ENCODE measurements around the gene CWC27. TPM values are rescaled to one million over a fixed set of nuclear protein-coding genes. Genes with fewer than 3 reads are reported as not detected.
"Not testable (repeated sequence)": the region's sequence is repeated elsewhere in the genome, so short reads cannot be mapped to it uniquely, and the experiment has no call there.

Gene CWC27
- polyA plus RNA-seq, 4 donors = 7.0 to 21.3 (median 14.8) TPM

DNA sequence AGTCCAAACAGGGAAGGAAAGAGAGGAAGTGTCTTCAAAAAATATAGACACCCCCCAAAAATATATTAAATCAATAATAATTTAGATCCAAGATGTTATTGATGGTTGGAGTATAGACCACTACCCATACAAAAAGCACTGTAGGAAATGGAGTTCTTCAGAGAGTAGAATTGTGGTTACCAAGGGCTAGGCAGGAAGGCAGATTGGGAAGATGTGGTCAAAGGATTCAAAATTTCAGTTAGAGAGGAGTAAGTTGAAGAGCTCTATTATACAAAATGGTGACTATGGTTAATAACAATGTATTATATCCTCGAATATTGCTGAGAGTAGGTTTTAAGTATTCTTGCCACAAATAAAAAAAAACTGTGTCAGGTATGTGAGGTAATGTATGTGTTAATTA lies 149.4 kb downstream of the CWC27 start:
- Histone ChIP-seq H3K4me3 (ENCODE audit: low read depth in 1 of 3, low read length in 3 of 3) (no peak overlapping the region), H3K36me3 (ENCODE audit: control insufficient read depth in 3 of 3, insufficient read depth in 2 of 3, low read depth in 1 of 3, low read length in 3 of 3) (peaks cover 0 to 4% (median 0%) of the 10 kb centered on the region in 3 donors), H3K9me3 (ENCODE audit: control insufficient read depth in 2 of 2, insufficient read depth in 1 of 2, low read depth in 1 of 2, low read length in 1 of 2) (peaks cover 0 to 11% of the 10 kb centered on the region in 2 donors), H3K4me1 (ENCODE audit: control insufficient read depth in 3 of 3, insufficient read depth in 2 of 3, low read depth in 1 of 3, low read length in 2 of 3) (no peaks in the 10 kb centered on the region), H3K27ac (ENCODE audit: low read depth in 1 of 3, low read length in 2 of 3) (no peak overlapping the region), H3K27me3 (ENCODE audit: control insufficient read depth in 3 of 3, insufficient read depth in 3 of 3, low read length in 3 of 3) (no peaks in the 10 kb centered on the region)
- WGBS, 3 donors = 79 to 82% (median 81%) methylated on average over 1 of the region's 1 CpG
- FAIRE-seq (no peak), DNase-seq (no peak)

DNA sequence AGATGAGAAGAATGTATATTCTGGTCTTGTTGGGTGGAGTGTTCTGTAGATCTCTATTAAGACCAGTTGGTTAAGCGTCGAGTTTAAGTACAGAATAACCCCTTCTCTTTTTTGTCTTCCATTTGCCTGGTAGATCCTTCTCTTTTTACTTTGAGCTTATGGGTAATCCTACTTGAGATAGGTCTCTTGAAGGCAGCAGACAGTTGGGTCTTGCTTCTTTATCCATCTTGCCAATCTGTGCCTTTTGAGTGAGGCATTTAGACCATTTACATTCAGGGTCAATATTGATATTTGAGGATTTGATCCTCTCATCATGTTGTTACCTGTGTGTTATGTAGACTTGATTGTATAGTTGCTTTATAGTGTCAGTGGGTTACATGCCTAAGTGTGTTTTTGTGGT lies 152.7 kb downstream of the CWC27 start:
- DNase-seq (no peak), FAIRE-seq (no peak)
- Histone ChIP-seq H3K4me3 (ENCODE audit: low read depth in 1 of 3, low read length in 3 of 3) (no peak overlapping the region), H3K9me3 (ENCODE audit: control insufficient read depth in 2 of 2, insufficient read depth in 1 of 2, low read depth in 1 of 2, low read length in 1 of 2) (peaks cover 0 to 11% of the 10 kb centered on the region in 2 donors), H3K36me3 (ENCODE audit: control insufficient read depth in 3 of 3, insufficient read depth in 2 of 3, low read depth in 1 of 3, low read length in 3 of 3) (peaks cover 0 to 5% (median 0%) of the 10 kb centered on the region in 3 donors), H3K27ac (ENCODE audit: low read depth in 1 of 3, low read length in 2 of 3) (no peak overlapping the region), H3K27me3 (ENCODE audit: control insufficient read depth in 3 of 3, insufficient read depth in 3 of 3, low read length in 3 of 3) (no peaks in the 10 kb centered on the region), H3K4me1 (ENCODE audit: control insufficient read depth in 3 of 3, insufficient read depth in 2 of 3, low read depth in 1 of 3, low read length in 2 of 3) (no peaks in the 10 kb centered on the region)
- 94 to 100% (median 100%) methylated on average over 2 of the region's 2 CpGs for WGBS, 3 donors

DNA sequence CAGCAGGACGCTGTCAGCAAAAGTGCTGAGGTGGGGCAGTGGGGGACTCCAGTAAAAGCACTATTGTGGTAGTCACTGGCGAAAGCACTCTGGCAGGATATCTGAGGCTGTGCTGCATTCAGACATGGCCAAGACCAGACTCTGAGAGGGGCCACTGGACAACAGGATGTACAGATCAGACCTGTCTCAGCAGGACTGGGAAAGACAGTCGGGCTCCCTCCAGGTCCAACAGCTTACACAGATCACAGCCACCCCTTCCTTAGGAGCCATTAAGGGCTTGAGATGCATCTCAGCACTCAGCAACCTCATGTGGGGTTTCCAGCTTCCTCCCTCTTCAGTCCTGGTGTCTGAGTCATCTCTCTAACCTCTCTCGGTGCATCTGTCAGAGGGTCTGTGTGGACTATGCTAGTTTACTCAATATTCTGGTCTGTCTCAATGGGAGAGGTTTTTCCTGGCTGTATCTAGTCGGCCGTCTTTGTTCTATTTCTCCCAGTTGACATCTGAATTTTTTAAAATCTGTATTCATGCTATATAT lies 154.5 kb downstream of the CWC27 start:
- DNase-seq = no peak
- WGBS, 3 donors = 86 to 98% (median 87%) methylated on average over 6 of the region's 6 CpGs

DNA sequence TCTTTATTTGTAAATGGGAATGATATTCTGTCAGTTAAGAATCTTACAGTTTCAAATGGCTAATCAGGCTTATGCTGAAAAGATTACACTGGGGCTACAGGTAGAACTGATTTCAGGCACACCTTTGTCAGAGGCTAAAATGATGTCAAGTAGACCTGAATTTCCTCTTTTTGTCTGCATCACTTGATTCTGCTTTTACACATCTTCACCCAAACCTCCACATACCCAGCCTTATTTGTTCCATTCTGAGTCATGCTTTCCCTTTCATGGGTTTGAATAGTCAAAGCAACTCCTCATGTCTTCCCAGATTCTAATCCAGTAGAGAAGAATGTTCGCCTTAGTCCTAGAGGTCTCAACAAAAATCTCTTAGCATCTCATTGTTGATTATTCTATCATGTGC lies 156.4 kb downstream of the CWC27 start:
- H3K4me1 ChIP-seq (ENCODE audit: control insufficient read depth in 3 of 3, insufficient read depth in 2 of 3, low read depth in 1 of 3, low read length in 2 of 3) = no peaks in the 10 kb centered on the region
- H3K36me3 ChIP-seq (ENCODE audit: control insufficient read depth in 3 of 3, insufficient read depth in 2 of 3, low read depth in 1 of 3, low read length in 3 of 3) = peaks cover 0 to 5% (median 0%) of the 10 kb centered on the region in 3 donors
- H3K27me3 ChIP-seq (ENCODE audit: control insufficient read depth in 3 of 3, insufficient read depth in 3 of 3, low read length in 3 of 3) = no peaks in the 10 kb centered on the region
- peaks cover 0 to 7% of the 10 kb centered on the region in 2 donors for H3K9me3 ChIP-seq (ENCODE audit: control insufficient read depth in 2 of 2, insufficient read depth in 1 of 2, low read depth in 1 of 2, low read length in 1 of 2)
- WGBS, 3 donors = 89 to 95% (median 92%) methylated on average over 1 of the region's 1 CpG
- DNase-seq = no peak
- no peak overlapping the region for H3K4me3 ChIP-seq (ENCODE audit: low read depth in 1 of 3, low read length in 3 of 3)
- H3K27ac ChIP-seq (ENCODE audit: low read depth in 1 of 3, low read length in 2 of 3) = no peak overlapping the region
- no peak for FAIRE-seq

More for the DNA sequence above, 154.5 kb downstream of the CWC27 start:
- Histone ChIP-seq H3K4me1 (ENCODE audit: control insufficient read depth in 3 of 3, insufficient read depth in 2 of 3, low read depth in 1 of 3, low read length in 2 of 3) (no peaks in the 10 kb centered on the region), H3K9me3 (ENCODE audit: control insufficient read depth in 2 of 2, insufficient read depth in 1 of 2, low read depth in 1 of 2, low read length in 1 of 2) (peaks cover 0 to 11% of the 10 kb centered on the region in 2 donors), H3K4me3 (ENCODE audit: low read depth in 1 of 3, low read length in 3 of 3) (no peak overlapping the region), H3K27ac (ENCODE audit: low read depth in 1 of 3, low read length in 2 of 3) (no peak overlapping the region), H3K36me3 (ENCODE audit: control insufficient read depth in 3 of 3, insufficient read depth in 2 of 3, low read depth in 1 of 3, low read length in 3 of 3) (peaks cover 0 to 5% (median 0%) of the 10 kb centered on the region in 3 donors), H3K27me3 (ENCODE audit: control insufficient read depth in 3 of 3, insufficient read depth in 3 of 3, low read length in 3 of 3) (no peaks in the 10 kb centered on the region)
- FAIRE-seq = no peak

DNA sequence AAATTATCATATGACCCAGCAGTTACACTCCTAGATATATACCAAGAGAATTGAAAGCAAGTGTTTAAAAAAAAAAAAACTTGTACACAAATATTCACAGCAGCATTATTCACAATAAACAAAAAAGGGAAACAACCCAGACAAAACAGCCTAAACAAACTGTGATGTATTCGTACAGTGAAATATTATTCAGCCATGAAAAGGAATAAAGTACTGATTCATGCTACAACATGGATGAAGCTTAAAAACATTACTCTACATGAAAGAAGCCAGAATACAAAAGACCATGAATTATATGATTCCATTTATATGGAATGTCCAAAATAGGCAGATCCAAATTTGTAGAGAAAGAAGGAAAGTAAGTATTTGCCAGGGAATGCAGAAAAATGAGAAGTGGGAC lies 161.1 kb downstream of the CWC27 start:
- no peak overlapping the region for H3K4me3 ChIP-seq (ENCODE audit: low read depth in 1 of 3, low read length in 3 of 3)
- H3K4me1 ChIP-seq (ENCODE audit: control insufficient read depth in 3 of 3, insufficient read depth in 2 of 3, low read depth in 1 of 3, low read length in 2 of 3) = no peaks in the 10 kb centered on the region

DNA sequence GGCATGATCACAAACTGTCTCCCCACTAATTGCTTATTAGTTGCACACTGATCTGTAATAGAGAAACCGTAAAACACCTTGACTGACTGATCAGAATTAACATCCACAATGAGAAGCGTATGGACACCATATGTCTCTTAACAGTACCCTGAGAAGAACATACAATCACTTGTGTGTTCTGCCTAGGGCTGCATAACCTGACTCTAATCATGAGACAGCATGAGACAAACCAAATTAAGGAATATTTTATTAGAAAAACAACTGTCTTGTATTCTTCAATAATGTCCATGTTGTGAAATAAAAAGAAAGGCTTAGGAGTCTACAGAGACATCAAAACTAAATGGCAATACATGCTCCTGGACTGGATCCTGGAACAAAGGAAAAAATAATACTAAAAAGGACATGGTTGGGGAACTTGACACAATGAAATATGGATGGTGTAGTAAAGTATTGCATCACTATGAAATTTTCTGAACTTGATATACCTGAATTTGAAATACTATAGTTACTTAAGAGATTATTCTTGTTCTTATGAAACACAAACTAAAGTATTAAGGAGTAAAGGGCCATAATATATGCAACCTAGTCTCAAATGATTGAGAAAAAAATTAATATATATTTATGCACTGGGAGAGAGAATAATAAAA lies 162.1 kb downstream of the CWC27 start:
- Histone ChIP-seq H3K4me3 (ENCODE audit: low read depth in 1 of 3, low read length in 3 of 3) (no peak overlapping the region), H3K4me1 (ENCODE audit: control insufficient read depth in 3 of 3, insufficient read depth in 2 of 3, low read depth in 1 of 3, low read length in 2 of 3) (no peaks in the 10 kb centered on the region), H3K36me3 (ENCODE audit: control insufficient read depth in 3 of 3, insufficient read depth in 2 of 3, low read depth in 1 of 3, low read length in 3 of 3) (no peaks in the 10 kb centered on the region), H3K9me3 (ENCODE audit: control insufficient read depth in 2 of 2, insufficient read depth in 1 of 2, low read depth in 1 of 2, low read length in 1 of 2) (no peaks in the 10 kb centered on the region), H3K27ac (ENCODE audit: low read depth in 1 of 3, low read length in 2 of 3) (no peak overlapping the region), H3K27me3 (ENCODE audit: control insufficient read depth in 3 of 3, insufficient read depth in 3 of 3, low read length in 3 of 3) (no peaks in the 10 kb centered on the region)
- WGBS, 3 donors = 96 to 99% (median 98%) methylated on average over 2 of the region's 2 CpGs
- DNase-seq (no peak), FAIRE-seq (no peak)

More for the DNA sequence above, 161.1 kb downstream of the CWC27 start:
- 96 to 100% (median 97%) methylated on average over 1 of the region's 1 CpG for WGBS, 3 donors
- Histone ChIP-seq H3K27ac (ENCODE audit: low read depth in 1 of 3, low read length in 2 of 3) (no peak overlapping the region), H3K9me3 (ENCODE audit: control insufficient read depth in 2 of 2, insufficient read depth in 1 of 2, low read depth in 1 of 2, low read length in 1 of 2) (no peaks in the 10 kb centered on the region), H3K36me3 (ENCODE audit: control insufficient read depth in 3 of 3, insufficient read depth in 2 of 3, low read depth in 1 of 3, low read length in 3 of 3) (no peaks in the 10 kb centered on the region), H3K27me3 (ENCODE audit: control insufficient read depth in 3 of 3, insufficient read depth in 3 of 3, low read length in 3 of 3) (no peaks in the 10 kb centered on the region)
- DNase-seq (no peak), FAIRE-seq (no peak)

DNA sequence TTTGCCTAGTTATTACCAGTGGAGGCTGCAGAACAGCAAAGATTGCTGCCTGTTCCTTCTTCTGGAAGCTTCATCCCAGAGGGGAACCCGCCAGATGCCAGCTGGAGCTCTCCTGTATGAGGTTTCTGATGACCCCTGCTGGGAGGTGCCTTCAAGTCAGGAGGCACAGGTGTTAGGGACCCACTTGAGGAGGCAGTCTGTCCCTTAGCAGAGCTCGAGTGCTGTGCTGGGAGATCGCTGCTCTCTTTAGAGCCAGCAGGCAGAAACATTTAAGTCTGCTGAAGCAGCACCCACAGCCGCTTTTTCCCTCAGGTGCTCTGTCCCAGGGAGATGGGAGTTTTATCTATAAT lies 170.7 kb downstream of the CWC27 start:
- H3K9me3 ChIP-seq (ENCODE audit: control insufficient read depth in 2 of 2, insufficient read depth in 1 of 2, low read depth in 1 of 2, low read length in 1 of 2); H3K4me1 ChIP-seq (ENCODE audit: control insufficient read depth in 3 of 3, insufficient read depth in 2 of 3, low read depth in 1 of 3, low read length in 2 of 3); H3K4me3 ChIP-seq (ENCODE audit: low read depth in 1 of 3, low read length in 3 of 3); DNase-seq; H3K27me3 ChIP-seq (ENCODE audit: control insufficient read depth in 3 of 3, insufficient read depth in 3 of 3, low read length in 3 of 3); H3K27ac ChIP-seq (ENCODE audit: low read depth in 1 of 3, low read length in 2 of 3); H3K36me3 ChIP-seq (ENCODE audit: control insufficient read depth in 3 of 3, insufficient read depth in 2 of 3, low read depth in 1 of 3, low read length in 3 of 3); FAIRE-seq: not testable (repeated sequence)
- 82 to 90% (median 84%) methylated on average over 4 of the region's 4 CpGs for WGBS, 3 donors

DNA sequence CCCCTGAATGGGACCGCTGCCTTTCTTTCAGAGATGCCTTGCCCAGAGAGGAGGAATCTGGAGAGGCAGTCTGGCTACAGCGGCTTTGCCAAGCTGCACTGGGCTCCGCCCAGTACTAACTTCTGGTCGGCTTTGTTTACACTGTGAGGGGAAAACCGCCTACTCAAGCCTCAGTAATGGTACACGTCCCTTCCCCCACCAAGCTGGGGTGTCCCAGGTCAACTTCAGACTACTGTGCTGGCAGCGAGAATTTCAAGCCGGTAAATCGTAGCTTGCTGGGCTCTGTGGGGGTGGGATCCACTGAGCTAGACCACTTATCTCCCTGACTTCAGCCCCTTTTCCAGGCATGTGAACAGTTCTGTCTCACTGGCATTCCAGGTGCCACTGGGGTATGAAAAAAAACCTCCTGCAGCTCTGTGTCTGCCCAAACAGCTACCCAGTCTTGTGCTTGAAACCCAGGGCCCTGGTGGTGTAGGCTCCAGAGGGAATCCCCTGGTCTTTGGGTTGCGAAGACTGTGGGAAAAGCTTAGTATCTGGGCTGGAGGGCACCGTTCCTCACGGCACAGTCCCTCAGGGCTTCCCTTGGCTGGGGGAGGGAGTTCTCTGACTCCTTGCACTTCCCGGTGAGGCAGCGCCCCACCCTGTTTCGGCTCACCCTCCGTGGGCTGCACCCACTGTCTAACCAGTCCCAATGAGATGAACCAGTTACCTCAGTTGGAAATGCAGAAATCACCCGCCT lies 171.2 kb downstream of the CWC27 start:
- 66 to 88% (median 82%) methylated on average over 17 of the region's 17 CpGs for WGBS, 3 donors
- peak; percentile 5 to 57 for DNase-seq
- Histone ChIP-seq H3K27me3 (ENCODE audit: control insufficient read depth in 3 of 3, insufficient read depth in 3 of 3, low read length in 3 of 3) (no peaks in the 10 kb centered on the region), H3K4me1 (ENCODE audit: control insufficient read depth in 3 of 3, insufficient read depth in 2 of 3, low read depth in 1 of 3, low read length in 2 of 3) (no peaks in the 10 kb centered on the region), H3K36me3 (ENCODE audit: control insufficient read depth in 3 of 3, insufficient read depth in 2 of 3, low read depth in 1 of 3, low read length in 3 of 3) (no peaks in the 10 kb centered on the region), H3K4me3 (ENCODE audit: low read depth in 1 of 3, low read length in 3 of 3) (no peak overlapping the region), H3K9me3 (ENCODE audit: control insufficient read depth in 2 of 2, insufficient read depth in 1 of 2, low read depth in 1 of 2, low read length in 1 of 2) (no peaks in the 10 kb centered on the region), H3K27ac (ENCODE audit: low read depth in 1 of 3, low read length in 2 of 3) (no peak overlapping the region)
- no peak for FAIRE-seq

Data from small intestine (tissue), 7 donors.